ENCODE measurements around the gene CFAP161. TPM values are rescaled to one million over a fixed set of nuclear protein-coding genes. Genes with fewer than 3 reads are reported as not detected.

Gene CFAP161
- total and polyA plus RNA-seq, 9 of the 15 experiments (the other 6 are each of a cell fraction or from before 2014, with no cell fraction given) = 25.8 to 83.3 (median 75.6) TPM

- no TSS peak for BruUV-seq (replicated peaks)
- FAIRE-seq = no peak
- ATAC-seq = no peak
- no peaks in the 10 kb centered on the region for H3K9me1 ChIP-seq (ENCODE audit: control insufficient read depth, insufficient read depth, low read length)
- peaks cover 20 to 28% of the 10 kb centered on the region in 2 experiments; a peak in 4 of 5 replicates for H3K4me1 ChIP-seq (replicated peaks in 1 of 2; ENCODE audit: control insufficient read depth in 2 of 2, insufficient read depth in 2 of 2, low read length in 2 of 2)
- DNase-seq (ENCODE audit: extremely low read depth in 1 of 4, low spot score in 3 of 4) = no peak
- no peak overlapping the region for H3K9ac ChIP-seq (ENCODE audit: insufficient read depth in 1 of 2, low read depth in 2 of 2, low read length in 2 of 2)
- no peaks in the 10 kb centered on the region for H3K36me3 ChIP-seq (ENCODE audit: control insufficient read depth, insufficient read depth, low read length)
- TF ChIP-seq PATZ1 (CRISPR knock-in tag; IDR thresholded peaks at IDR 0.05; ENCODE audit: borderline replicate concordance) = no peak
- TF ChIP-seq CHD4 (IDR thresholded peaks at IDR 0.05; ENCODE audit: insufficient read depth, insufficient replicate concordance, low read depth, low read length, poor library complexity, severe bottlenecking) = no peak
- H3K27me3 ChIP-seq (ENCODE audit: control insufficient read depth in 2 of 2, insufficient read depth in 2 of 2, low read length in 2 of 2) = no peaks in the 10 kb centered on the region
- ChIA-PET POLR2A (no interaction called here), CTCF (ENCODE audit: low intra/inter-chr PET ratio) (interaction anchor here (0.6 kb wide), 1 partner anchor 759 kb away, joined by 3 read pairs; no protein-coding TSS in a partner anchor)
- no peak overlapping the region for H3K27ac ChIP-seq (ENCODE audit: extremely low read depth, low read depth, low read length)
- 27% methylated on average over 1 of the region's 1 CpG for WGBS (ENCODE audit: insufficient coverage, low coverage, missing lambda C conversion rate)
- no peaks in the 10 kb centered on the region for H3K79me2 ChIP-seq (ENCODE audit: control insufficient read depth, insufficient read depth, low read length)
- in situ Hi-C loops (cut with MboI) (no loop called here), intact Hi-C loops (cut with micrococcal nuclease) (no loop called here)
- H2AFZ ChIP-seq (ENCODE audit: low read depth, low read length) = no peak overlapping the region
- H3K4me2 ChIP-seq (ENCODE audit: insufficient read depth, low read length) = no peak overlapping the region
- no peaks in the 10 kb centered on the region for H4K20me1 ChIP-seq (replicated peaks; ENCODE audit: control insufficient read depth, insufficient read depth, low read length)
- no peak overlapping the region for H3K4me3 ChIP-seq
- no peaks in the 10 kb centered on the region for H3K9me3 ChIP-seq (replicated peaks; ENCODE audit: control insufficient read depth, insufficient read depth, low read depth, low read length)
Observed at GRCh38 chr15:81087694-81088093, 46.4 kb upstream of the CFAP161 start.

GRCh38 chr15:81088470-81089013, 45.5 kb upstream of the CFAP161 start:
- ChIA-PET CTCF (ENCODE audit: low intra/inter-chr PET ratio) (no interaction called here), POLR2A (no interaction called here)
- no TSS peak for BruUV-seq (replicated peaks)
- Histone ChIP-seq H3K9me1 (ENCODE audit: control insufficient read depth, insufficient read depth, low read length) (no peaks in the 10 kb centered on the region), H3K4me3 (no peak overlapping the region), H3K4me1 (replicated peaks in 1 of 2; ENCODE audit: control insufficient read depth in 2 of 2, insufficient read depth in 2 of 2, low read length in 2 of 2) (peaks cover 20 to 34% of the 10 kb centered on the region in 2 experiments), H3K27me3 (ENCODE audit: control insufficient read depth in 2 of 2, insufficient read depth in 2 of 2, low read length in 2 of 2) (no peaks in the 10 kb centered on the region), H3K27ac (ENCODE audit: extremely low read depth, low read depth, low read length) (no peak overlapping the region), H3K4me2 (ENCODE audit: insufficient read depth, low read length) (no peak overlapping the region), H3K36me3 (ENCODE audit: control insufficient read depth, insufficient read depth, low read length) (no peaks in the 10 kb centered on the region), H3K79me2 (ENCODE audit: control insufficient read depth, insufficient read depth, low read length) (no peaks in the 10 kb centered on the region), H3K9me3 (replicated peaks; ENCODE audit: control insufficient read depth, insufficient read depth, low read depth, low read length) (no peaks in the 10 kb centered on the region), H4K20me1 (replicated peaks; ENCODE audit: control insufficient read depth, insufficient read depth, low read length) (no peaks in the 10 kb centered on the region), H2AFZ (ENCODE audit: low read depth, low read length) (no peak overlapping the region; the same call in 1 of the 2 replicates), H3K9ac (ENCODE audit: insufficient read depth in 1 of 2, low read depth in 2 of 2, low read length in 2 of 2) (no peak overlapping the region)
- no peak for FAIRE-seq
- in situ Hi-C loops (cut with MboI) (no loop called here), intact Hi-C loops (cut with micrococcal nuclease) (no loop called here)
- ATAC-seq = no peak
- no peak for DNase-seq (ENCODE audit: extremely low read depth in 1 of 4, low spot score in 3 of 4)
- WGBS (ENCODE audit: insufficient coverage, low coverage, missing lambda C conversion rate) = 60% methylated on average over 5 of the region's 5 CpGs
- no peak for TF ChIP-seq ZNF764 (CRISPR knock-in tag; IDR thresholded peaks at IDR 0.05; ENCODE audit: low read depth)
- TF ChIP-seq ESRRA (IDR thresholded peaks at IDR 0.05; ENCODE audit: borderline replicate concordance, low read depth) = no peak
- no peak for TF ChIP-seq ZBTB8A (IDR thresholded peaks at IDR 0.05; ENCODE audit: partially characterized antibody)
- TF ChIP-seq POLR3G (IDR thresholded peaks at IDR 0.05; ENCODE audit: extremely low read depth, insufficient read length, insufficient replicate concordance) = no peak
- TF ChIP-seq ZNF395 (CRISPR knock-in tag; IDR thresholded peaks at IDR 0.05) = no peak
- TF ChIP-seq GATAD2A (IDR thresholded peaks at IDR 0.05) = no peak
- no peak for TF ChIP-seq ZBTB49 (CRISPR knock-in tag; IDR thresholded peaks at IDR 0.05; ENCODE audit: borderline replicate concordance)
